NCI-H1930 (cell line): ENCODE data around the gene GPR156.
"Not testable (repeated sequence)": the region's sequence is repeated elsewhere in the genome, so short reads cannot be mapped to it uniquely, and the experiment has no call there.

Experiments used
- DNase-seq, 2 experiments: peaks; one replicate each; lab custom pipeline; 2025; lab: John Stamatoyannopoulos, UW

GPR156 gene

GRCh38 chr3:120160050-120160449 lies 125.0 kb downstream of the GPR156 start:
- DNase-seq: peak in 1 of 2 experiments; percentile 23

- no peak for DNase-seq
Observed at GRCh38 chr3:120157681-120158080, 127.3 kb downstream of the GPR156 start.

- no peak for DNase-seq
Observed at GRCh38 chr3:120157113-120157512, 127.9 kb downstream of the GPR156 start.

- no peak for DNase-seq
Observed at GRCh38 chr3:120156699-120157098, 128.3 kb downstream of the GPR156 start.

GRCh38 chr3:120155694-120156093 lies 129.3 kb downstream of the GPR156 start:
- not testable (repeated sequence) for DNase-seq

GRCh38 chr3:120155108-120155507 lies 129.9 kb downstream of the GPR156 start:
- DNase-seq: no peak

- DNase-seq: no peak
Observed at GRCh38 chr3:120153294-120153693, 131.7 kb downstream of the GPR156 start.

- DNase-seq: no peak
Observed at GRCh38 chr3:120151791-120152190, 133.2 kb downstream of the GPR156 start.

GRCh38 chr3:120148187-120148949 lies 136.7 kb downstream of the GPR156 start:
- DNase-seq: no peak

- no peak for DNase-seq
Observed at GRCh38 chr3:120147072-120147871, 137.8 kb downstream of the GPR156 start.

- no peak for DNase-seq
Observed at GRCh38 chr3:120145542-120146285, 139.3 kb downstream of the GPR156 start.

- DNase-seq: no peak
Observed at GRCh38 chr3:120144267-120144666, 140.8 kb downstream of the GPR156 start.

GRCh38 chr3:120143676-120144075 lies 141.3 kb downstream of the GPR156 start:
- no peak for DNase-seq

- DNase-seq: no peak
Observed at GRCh38 chr3:120142236-120142635, 142.8 kb downstream of the GPR156 start.

GRCh38 chr3:120140098-120140742 lies 144.8 kb downstream of the GPR156 start:
- no peak for DNase-seq

GRCh38 chr3:120139140-120139539 lies 145.9 kb downstream of the GPR156 start:
- no peak for DNase-seq

GRCh38 chr3:120137548-120137947 lies 147.5 kb downstream of the GPR156 start:
- DNase-seq: no peak

- no peak for DNase-seq
Observed at GRCh38 chr3:120130656-120131055, 154.4 kb downstream of the GPR156 start.

- no peak for DNase-seq
Observed at GRCh38 chr3:120129718-120130513, 155.1 kb downstream of the GPR156 start.

- DNase-seq: no peak
Observed at GRCh38 chr3:120129051-120129450, 156.0 kb downstream of the GPR156 start.

- no peak for DNase-seq
Observed at GRCh38 chr3:120125992-120126391, 159.0 kb downstream of the GPR156 start.
